ENCODE results near the gene EPS15.

- TF ChIP-seq CEBPB (IDR thresholded peaks at IDR 0.05; ENCODE audit: low read depth, low read length): no peak
- no peak for TF ChIP-seq POLR2A (IDR thresholded peaks at IDR 0.05; ENCODE audit: control extremely low read depth in 1 of 2, low read depth in 2 of 2, low read length in 2 of 2)
- TF ChIP-seq CHD7 (IDR thresholded peaks at IDR 0.05; ENCODE audit: insufficient replicate concordance, low read length): no peak
- TF ChIP-seq CTCF (IDR thresholded peaks at IDR 0.05; ENCODE audit: control extremely low read depth in 1 of 3, insufficient read depth in 1 of 3, low read depth in 1 of 3, low read length in 3 of 3): no peak
- no peak for TF ChIP-seq TAF1 (IDR thresholded peaks at IDR 0.05; ENCODE audit: low read depth, low read length)
- no peak for TF ChIP-seq CREB1 (IDR thresholded peaks at IDR 0.05)
- no peak for TF ChIP-seq EZH2 (IDR thresholded peaks at IDR 0.05; ENCODE audit: low read depth, low read length, severe bottlenecking)
- TF ChIP-seq CHD1 (IDR thresholded peaks at IDR 0.05; ENCODE audit: low read depth, low read length): no peak
Measured at GRCh38 chr1:51378871-51379270, 140.2 kb downstream of the EPS15 start.

Measured in H1 (cell line).